SH-SY5Y (cell line): ENCODE results near the gene NBAS.
A peak's percentile ranks its signal among the peaks of the same experiment; 100 is the strongest.

Source experiments
- GATA2 ChIP-seq: IDR thresholded peaks from 2 replicates; pipeline ENCODE4 v1.6.1; 2011; ENCODE audit warnings: mild to moderate bottlenecking, low read depth, low read length
- GATA3 ChIP-seq: IDR thresholded peaks from 2 replicates; pipeline ENCODE4 v1.6.1; 2011; ENCODE audit warnings: low read depth, mild to moderate bottlenecking, low read length, moderate library complexity

Gene NBAS

GRCh38 chr2:15556311-15556930 is 4.7 kb downstream of the NBAS start:
- no peak for TF ChIP-seq GATA2
- TF ChIP-seq GATA3, result no peak

DNA sequence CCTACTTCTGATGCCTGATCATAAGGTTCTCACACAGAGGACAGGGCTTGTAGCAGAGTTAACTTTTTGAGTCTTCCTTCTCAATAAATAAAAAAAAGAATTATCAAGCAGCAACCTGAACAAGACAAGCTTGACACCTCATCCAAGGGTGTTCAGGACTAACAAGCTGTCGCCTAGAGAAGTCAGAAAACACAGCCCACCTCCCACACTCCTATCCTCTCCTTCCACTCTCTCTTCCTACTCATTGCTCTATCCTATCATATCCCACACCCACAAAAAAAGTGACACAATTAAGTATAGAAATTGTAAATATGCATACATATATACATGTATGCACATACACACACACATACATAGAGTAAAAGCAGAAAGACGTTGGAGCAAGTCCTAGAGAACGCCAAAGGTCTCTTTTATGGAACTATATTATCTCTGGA is 5.4 kb downstream of the NBAS start:
- TF ChIP-seq GATA3, result no peak
- no peak for TF ChIP-seq GATA2

DNA sequence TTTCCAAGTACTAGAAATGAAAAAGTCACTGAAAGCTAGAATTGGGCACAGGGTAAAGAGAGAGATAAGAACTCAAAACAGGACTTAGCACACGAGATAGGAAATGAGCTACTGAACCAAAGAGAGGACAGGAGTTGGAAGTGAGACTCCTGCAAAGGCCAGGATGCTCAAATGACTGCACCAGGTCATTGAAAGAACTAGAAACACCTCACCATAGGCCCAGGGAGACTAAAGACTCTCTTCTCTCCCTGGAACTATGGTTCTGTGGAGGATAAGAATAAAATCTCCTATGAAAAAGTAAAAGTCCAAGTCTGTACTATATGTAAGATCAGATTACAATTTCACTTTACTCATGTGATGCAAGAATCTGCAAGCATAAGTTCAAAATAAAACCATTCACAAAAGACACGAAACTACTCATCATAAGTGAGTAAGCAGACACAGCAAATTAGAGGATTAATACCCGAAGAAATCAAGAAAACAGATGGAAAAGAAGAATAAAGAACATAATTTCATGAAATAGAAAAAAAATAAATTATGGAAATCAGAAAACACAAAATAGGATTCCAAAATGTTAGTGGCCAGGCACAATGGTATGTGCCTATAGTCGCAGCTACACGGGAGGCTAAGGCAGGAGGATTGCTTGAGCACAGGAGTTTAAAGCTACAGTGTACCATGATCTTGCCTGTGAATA is 6.5 kb downstream of the NBAS start:
- TF ChIP-seq GATA2 (no peak), GATA3 (no peak)

GRCh38 chr2:15553951-15554350 is 7.2 kb downstream of the NBAS start:
- TF ChIP-seq GATA2 (no peak), GATA3 (no peak)

DNA sequence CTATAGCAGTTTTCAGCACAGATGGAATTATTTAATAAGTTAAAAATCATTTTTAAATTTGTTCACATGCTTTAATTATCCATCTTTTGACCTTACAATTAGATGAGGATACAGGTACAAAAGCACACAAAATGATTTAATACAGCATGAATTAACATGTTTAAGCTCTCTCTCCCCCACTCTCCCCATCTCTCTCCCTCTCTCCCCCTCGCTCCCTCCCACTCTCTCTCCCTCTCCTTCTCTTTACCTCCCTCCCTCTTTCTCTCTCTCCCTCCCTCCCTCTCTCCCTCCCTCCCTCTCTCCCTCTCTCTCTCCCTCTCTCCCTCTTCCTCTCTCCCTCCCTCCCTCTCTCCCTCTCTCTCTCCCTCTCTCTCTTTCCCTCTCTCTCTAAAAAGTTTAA is 7.6 kb downstream of the NBAS start:
- no peak for TF ChIP-seq GATA2
- no peak for TF ChIP-seq GATA3

- no peak for TF ChIP-seq GATA3
- TF ChIP-seq GATA2, result no peak
Observed at GRCh38 chr2:15548974-15549373, 12.2 kb downstream of the NBAS start.

DNA sequence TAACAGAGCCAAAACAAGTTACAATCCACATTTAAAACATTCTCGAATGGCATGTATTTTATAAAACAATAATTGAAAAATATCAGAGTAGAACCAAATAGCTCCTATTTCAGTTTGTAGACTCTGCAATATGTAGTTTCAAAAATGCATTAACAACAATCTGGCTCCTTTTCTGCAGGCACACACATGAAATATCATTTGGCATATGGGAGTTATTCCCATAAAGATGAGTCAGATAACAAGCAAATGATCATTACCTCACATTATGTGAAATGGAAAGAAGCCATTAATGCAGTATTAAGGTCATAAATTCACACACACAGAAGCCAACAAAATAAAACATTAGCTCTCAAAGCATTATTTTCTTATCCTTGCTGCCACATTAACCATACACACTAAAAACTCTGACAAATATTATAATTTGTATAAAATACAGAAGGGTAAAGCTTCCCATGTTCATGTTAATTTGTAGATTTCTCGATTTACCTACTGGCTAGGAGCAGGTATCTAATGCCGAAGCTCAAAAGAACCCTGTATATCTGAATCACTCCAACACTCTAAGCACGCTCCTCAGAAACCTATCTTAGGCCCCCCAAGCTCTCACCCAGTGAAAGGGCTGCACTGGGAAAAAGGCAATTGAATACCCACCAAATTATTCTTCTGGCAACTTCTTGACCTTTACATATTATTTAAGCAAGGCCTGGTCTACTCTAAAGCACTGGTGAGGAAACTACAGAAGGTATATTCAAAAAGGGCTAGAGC is 13.8 kb downstream of the NBAS start:
- peak; percentile 67 for TF ChIP-seq GATA2
- peak; percentile 88 for TF ChIP-seq GATA3

GRCh38 chr2:15546297-15547098 is 14.6 kb downstream of the NBAS start:
- TF ChIP-seq GATA3 (no peak), GATA2 (no peak)

GRCh38 chr2:15544227-15544626 is 16.9 kb downstream of the NBAS start:
- TF ChIP-seq GATA3 (no peak), GATA2 (no peak)

DNA sequence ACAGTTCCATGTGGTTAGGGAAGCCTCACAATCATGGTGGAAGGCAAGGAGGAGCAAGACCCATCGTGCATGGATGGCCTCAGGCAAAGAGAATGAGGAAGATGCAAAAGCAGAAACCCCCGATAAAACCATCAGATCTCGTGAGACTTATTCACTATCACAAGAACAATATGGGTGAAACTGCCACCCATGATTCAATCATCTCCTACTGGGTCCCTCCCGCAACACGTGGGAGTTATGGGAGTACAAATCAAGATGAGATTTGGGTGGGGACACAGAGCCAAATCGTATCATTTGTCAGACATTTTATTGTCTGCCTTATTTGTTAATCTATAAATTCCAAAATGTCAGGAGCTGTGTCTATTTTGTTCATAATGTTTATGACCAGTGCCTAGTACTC is 17.6 kb downstream of the NBAS start:
- TF ChIP-seq GATA2, result no peak
- no peak for TF ChIP-seq GATA3

GRCh38 chr2:15543053-15543452 is 18.1 kb downstream of the NBAS start:
- TF ChIP-seq GATA2, result no peak
- no peak for TF ChIP-seq GATA3

DNA sequence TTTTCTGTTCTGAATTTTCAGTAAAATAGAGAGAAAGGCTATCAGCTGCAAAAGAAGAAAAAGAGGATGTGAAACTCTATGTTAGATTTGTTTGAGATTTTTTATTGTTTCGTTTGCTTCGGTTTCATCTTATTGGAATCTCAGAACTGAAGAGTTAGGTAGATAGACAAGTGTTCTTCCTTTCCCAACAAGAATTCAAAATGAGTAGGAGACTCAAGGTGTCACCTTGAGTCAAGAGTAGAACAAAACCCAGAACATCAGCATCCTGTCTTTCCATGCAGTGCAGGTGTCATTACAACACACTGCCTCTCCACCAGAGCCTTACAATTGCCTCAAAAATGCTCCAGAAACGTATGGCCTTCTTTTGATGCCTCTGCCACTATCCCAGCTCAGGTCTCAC is 21.1 kb downstream of the NBAS start:
- no peak for TF ChIP-seq GATA3
- no peak for TF ChIP-seq GATA2

DNA sequence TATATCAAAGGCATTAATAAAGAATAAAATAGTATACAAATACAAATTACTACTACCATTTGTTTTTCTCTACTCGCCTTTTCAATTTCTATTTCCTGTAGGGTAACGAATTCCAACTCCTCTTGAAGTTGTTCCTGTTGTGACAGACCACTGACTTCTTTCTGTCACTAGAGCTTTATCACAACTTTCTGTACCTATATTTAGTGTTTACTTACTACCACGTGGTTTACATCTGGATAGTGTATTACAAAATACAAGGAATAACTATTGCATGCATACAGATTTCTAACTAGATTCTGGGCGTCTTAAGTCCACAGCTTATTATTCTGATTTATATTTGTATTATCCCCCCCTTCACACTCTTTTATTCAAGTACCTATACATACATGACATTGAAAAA is 22.3 kb downstream of the NBAS start:
- TF ChIP-seq GATA3 (no peak), GATA2 (no peak)

DNA sequence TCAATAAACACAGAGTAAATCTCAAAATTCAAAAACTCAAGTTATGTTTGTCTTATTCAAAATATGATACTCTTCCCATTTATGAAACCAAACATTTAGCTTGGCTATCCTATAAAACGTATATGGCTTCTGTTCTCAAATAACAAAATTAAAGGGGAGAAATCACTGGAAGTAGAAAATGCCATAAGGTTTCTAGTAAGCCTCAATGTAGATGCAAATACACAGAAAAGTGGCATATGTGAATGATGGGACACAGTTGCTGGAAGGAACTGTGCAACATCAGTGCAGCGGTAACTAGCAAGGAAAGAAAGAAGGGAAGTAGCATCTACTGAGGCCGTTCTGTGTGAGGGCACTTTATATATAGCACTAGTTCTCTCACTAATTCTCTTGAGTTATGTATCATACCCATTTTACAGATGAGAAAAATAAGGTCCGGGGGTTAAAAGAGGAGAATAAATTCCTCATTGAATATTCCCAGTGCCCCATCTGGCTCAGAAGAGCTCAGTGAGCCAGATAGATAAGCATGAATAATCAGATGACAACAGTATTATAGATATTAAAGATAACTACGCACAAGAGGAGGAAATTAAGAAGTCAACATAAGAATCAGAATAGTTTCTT is 27.2 kb downstream of the NBAS start:
- TF ChIP-seq GATA2 (no peak), GATA3 (no peak)

GRCh38 chr2:15532996-15533395 is 28.1 kb downstream of the NBAS start:
- no peak for TF ChIP-seq GATA3
- TF ChIP-seq GATA2, result no peak
